NB4 (cell line): ENCODE results near the gene ADAP1.

Experiments used
- MYC ChIP-seq: IDR thresholded peaks from 2 replicates; pipeline ENCODE4 v1.6.1; 2011; ENCODE audit warnings: low read depth, low read length
- POLR2A ChIP-seq: IDR thresholded peaks from 2 replicates; pipeline ENCODE4 v1.6.1; 2011; ENCODE audit warnings: mild to moderate bottlenecking; ENCODE audit not compliant: insufficient read length; ENCODE audit errors: extremely low read depth
- TF ChIP-seq, protein P1 (sequence below): IDR thresholded peaks from one replicate; pipeline ENCODE4 v1.5.1; 2012; ENCODE audit warnings: low read depth, low read length
- TF ChIP-seq, protein P2 (sequence below): IDR thresholded peaks from 2 replicates; pipeline ENCODE4 v1.6.1; 2011; ENCODE audit warnings: low read depth, low read length

DNA sequence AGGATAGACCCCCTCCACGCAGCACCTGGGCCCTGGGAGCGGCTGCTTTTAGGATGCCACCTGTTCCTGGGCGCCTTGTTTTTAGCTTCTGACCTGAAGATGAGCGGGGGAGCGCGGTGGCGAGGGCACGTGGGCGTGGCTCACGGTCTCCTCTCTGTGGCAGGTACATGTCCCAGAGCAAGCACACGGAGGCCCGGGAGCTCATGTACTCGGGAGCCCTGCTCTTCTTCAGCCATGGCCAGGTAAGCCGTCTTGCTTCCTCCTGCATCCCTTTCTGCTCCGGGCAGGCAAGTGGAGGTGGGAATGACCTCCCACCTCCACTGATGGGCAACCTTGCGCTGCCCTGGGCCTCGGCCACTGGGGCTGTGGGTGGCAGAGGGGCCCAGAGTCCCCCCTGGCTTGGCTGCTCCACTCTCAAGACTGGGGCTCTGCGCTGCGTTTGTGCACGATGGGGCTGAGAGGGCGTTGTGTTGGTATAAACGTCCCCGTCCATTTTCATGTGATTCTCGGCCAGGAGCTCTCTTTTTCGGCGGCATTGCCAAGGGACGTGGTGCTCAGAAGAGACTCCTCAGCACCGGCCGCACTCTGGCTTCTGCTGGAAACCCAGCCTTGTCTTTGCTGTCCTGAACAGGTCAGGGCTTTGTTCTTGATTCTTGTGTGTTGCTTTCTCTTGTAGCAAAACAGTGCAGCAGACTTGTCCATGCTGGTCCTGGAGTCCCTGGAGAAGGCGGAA is 68.4 kb downstream of the ADAP1 start:
- TF ChIP-seq, protein P1, sequence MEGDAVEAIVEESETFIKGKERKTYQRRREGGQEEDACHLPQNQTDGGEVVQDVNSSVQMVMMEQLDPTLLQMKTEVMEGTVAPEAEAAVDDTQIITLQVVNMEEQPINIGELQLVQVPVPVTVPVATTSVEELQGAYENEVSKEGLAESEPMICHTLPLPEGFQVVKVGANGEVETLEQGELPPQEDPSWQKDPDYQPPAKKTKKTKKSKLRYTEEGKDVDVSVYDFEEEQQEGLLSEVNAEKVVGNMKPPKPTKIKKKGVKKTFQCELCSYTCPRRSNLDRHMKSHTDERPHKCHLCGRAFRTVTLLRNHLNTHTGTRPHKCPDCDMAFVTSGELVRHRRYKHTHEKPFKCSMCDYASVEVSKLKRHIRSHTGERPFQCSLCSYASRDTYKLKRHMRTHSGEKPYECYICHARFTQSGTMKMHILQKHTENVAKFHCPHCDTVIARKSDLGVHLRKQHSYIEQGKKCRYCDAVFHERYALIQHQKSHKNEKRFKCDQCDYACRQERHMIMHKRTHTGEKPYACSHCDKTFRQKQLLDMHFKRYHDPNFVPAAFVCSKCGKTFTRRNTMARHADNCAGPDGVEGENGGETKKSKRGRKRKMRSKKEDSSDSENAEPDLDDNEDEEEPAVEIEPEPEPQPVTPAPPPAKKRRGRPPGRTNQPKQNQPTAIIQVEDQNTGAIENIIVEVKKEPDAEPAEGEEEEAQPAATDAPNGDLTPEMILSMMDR, result no peak
- TF ChIP-seq, protein P2, sequence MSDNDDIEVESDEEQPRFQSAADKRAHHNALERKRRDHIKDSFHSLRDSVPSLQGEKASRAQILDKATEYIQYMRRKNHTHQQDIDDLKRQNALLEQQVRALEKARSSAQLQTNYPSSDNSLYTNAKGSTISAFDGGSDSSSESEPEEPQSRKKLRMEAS, result no peak
- TF ChIP-seq POLR2A, result no peak
- no peak for TF ChIP-seq MYC
